B cell (primary cell): ENCODE measurements around the gene FMNL1. TPM values are rescaled to one million over a fixed set of nuclear protein-coding genes. Genes with fewer than 3 reads are reported as not detected.
"Not testable (repeated sequence)": the region's sequence is repeated elsewhere in the genome, so short reads cannot be mapped to it uniquely, and the experiment has no call there.

Experiments used
- ATAC-seq: fragments of 200-7000 bp; cut with Tn5 transposase; one replicate; pipeline ENCODE4 v1.10.0; 2021; ENCODE audit warnings: low read depth, mild to moderate bottlenecking, moderate number of reproducible peaks, moderate library complexity
- CTCF ChIA-PET: fragments of 350-600 bp; sonication (Branson Sonifier 250); formaldehyde crosslinking; loops from one replicate; lab custom pipeline; 2021; ENCODE audit warnings: antibody characterized with exemption, inconsistent platforms; lab: Charles Lee
- POLR2A ChIA-PET: fragments of 350-600 bp; sonication (Branson Sonifier 250); formaldehyde crosslinking; loops from one replicate; lab custom pipeline; 2021; ENCODE audit warnings: antibody characterized with exemption; lab: Charles Lee
- DNase-seq: peaks from one replicate; pipeline ENCODE4 v3.0.0; 2013
- H2AFZ ChIP-seq: 2 replicates; pipeline ENCODE4 v1.6.1; 2012; ENCODE audit warnings: mild to moderate bottlenecking, low read depth, low read length; ENCODE audit not compliant: insufficient read depth, poor library complexity, severe bottlenecking
- H3K27ac ChIP-seq, 2 donors: 1 replicate in 1 of 2; 2 replicates in 1 of 2; pipeline ENCODE4 v1.5.1; 2012 to 2013; ENCODE audit warnings: low read length in 2 of 2, mild to moderate bottlenecking in 2 of 2, moderate library complexity in 1 of 2
- H3K27me3 ChIP-seq, 4 experiments: fragments of 200-600 bp in 1 of 4; sonication (generic) in 1 of 4; replicated peaks in 1 of 4; 1 replicate in 2 of 4; 2 replicates in 2 of 4; pipeline versions ENCODE4 v1.6.1 to v1.7.0; 2013 to 2016; ENCODE audit warnings: low read length in 3 of 4, mild to moderate bottlenecking in 2 of 4, mixed read lengths in 1 of 4, moderate library complexity in 1 of 4; ENCODE audit not compliant: insufficient read depth in 4 of 4, control insufficient read depth in 3 of 4; ENCODE audit errors: control extremely low read depth in 1 of 4
- H3K36me3 ChIP-seq, 2 experiments: replicated peaks in 1 of 2; 1 replicate in 1 of 2; 2 replicates in 1 of 2; pipeline versions ENCODE4 v1.6.1 to v1.7.1; 2013; ENCODE audit warnings: low read length in 1 of 2; ENCODE audit not compliant: insufficient read depth in 2 of 2, control insufficient read depth in 1 of 2; ENCODE audit errors: control extremely low read depth in 1 of 2, extremely low read depth in 1 of 2
- H3K4me1 ChIP-seq, 2 donors: fragments of 200-600 bp in 1 of 2; sonication (generic) in 1 of 2; 1 replicate in 1 of 2; 2 replicates in 1 of 2; pipeline versions ENCODE4 v1.5.1 to v1.6.1; 2013 to 2017; ENCODE audit warnings: low read length in 2 of 2; ENCODE audit not compliant: control insufficient read depth in 2 of 2, insufficient read depth in 2 of 2
- H3K4me2 ChIP-seq: replicated peaks from 2 replicates; pipeline ENCODE3; 2012; ENCODE audit warnings: mild to moderate bottlenecking, low read depth, low read length; ENCODE audit not compliant: poor library complexity, severe bottlenecking
- H3K4me3 ChIP-seq, 5 experiments: fragments of 200-600 bp in 1 of 5; sonication (generic) in 1 of 5; 1 replicate in 3 of 5; 2 replicates in 2 of 5; pipeline versions ENCODE4 v1.5.1 to v1.7.0; 2011 to 2016; ENCODE audit warnings: low read length in 4 of 5, mild to moderate bottlenecking in 4 of 5, low read depth in 2 of 5, control low read depth in 1 of 5, moderate library complexity in 1 of 5; ENCODE audit not compliant: insufficient read depth in 1 of 5; ENCODE audit errors: control extremely low read depth in 1 of 5, extremely low read depth in 1 of 5
- H3K79me2 ChIP-seq: fragments of 200-600 bp; sonication (generic); one replicate; pipeline ENCODE4 v1.6.0; 2016; ENCODE audit warnings: low read length; ENCODE audit not compliant: control insufficient read depth, insufficient read depth
- H3K9ac ChIP-seq: fragments of 200-600 bp; sonication (generic); 2 replicates; pipeline ENCODE4 v1.6.1; 2017; ENCODE audit warnings: mild to moderate bottlenecking, low read length, moderate library complexity
- H3K9me3 ChIP-seq, 3 donors: one replicate each; pipeline versions ENCODE4 v1.6.1 to v1.7.1; 2013; ENCODE audit warnings: low read length in 2 of 3; ENCODE audit not compliant: control insufficient read depth in 2 of 3, insufficient read depth in 1 of 3; ENCODE audit errors: control extremely low read depth in 1 of 3
- H4K20me1 ChIP-seq: 2 replicates; pipeline ENCODE4 v1.6.0; 2012; ENCODE audit warnings: mild to moderate bottlenecking, low read length; ENCODE audit not compliant: insufficient read depth, control insufficient read depth, poor library complexity, severe bottlenecking
- H3K27ac Mint-ChIP-seq: one replicate; pipeline ENCODE4 v1.8.0; 2021; ENCODE audit warnings: mixed read lengths
- H3K27me3 Mint-ChIP-seq: one replicate; pipeline ENCODE4 v1.8.0; 2021; ENCODE audit warnings: mixed read lengths
- H3K4me1 Mint-ChIP-seq: one replicate; pipeline ENCODE4 v1.8.0; 2021; ENCODE audit warnings: mixed read lengths
- H3K4me3 Mint-ChIP-seq: one replicate; pipeline ENCODE4 v1.8.0; 2021; ENCODE audit warnings: mixed read lengths
- H3K9me3 Mint-ChIP-seq: one replicate; pipeline ENCODE4 v1.8.0; 2022; ENCODE audit warnings: mixed read lengths; ENCODE audit not compliant: insufficient read depth
- CTCF ChIP-seq: fragments of 200-600 bp; IDR thresholded peaks from one replicate; pipeline ENCODE4 v1.8.0; 2022; ENCODE audit warnings: antibody characterized with exemption, mild to moderate bottlenecking
- EZH2 ChIP-seq: IDR thresholded peaks from 2 replicates; pipeline ENCODE4 v1.6.1; 2012; ENCODE audit warnings: borderline replicate concordance, low read depth, mild to moderate bottlenecking, moderate library complexity, low read length; ENCODE audit not compliant: insufficient read depth, poor library complexity, severe bottlenecking
- WGBS: methylation state at CpG from one replicate; pipeline ENCODE4 v1.1.5; 2013; ENCODE audit warnings: missing lambda C conversion rate; ENCODE audit not compliant: insufficient coverage; 5-methylcytosine and 5-hydroxymethylcytosine counted together
- intact Hi-C: fragments of 100-400 bp; cut with micrococcal nuclease; formaldehyde crosslinking; loops from one replicate; pipeline ENCODE4 v1.10.0; 2022
- polyA plus RNA-seq: library from polyadenylated mRNA; depleted of rRNA; stranded (reverse); fragments of >200 nt; gene quantifications from 2 replicates; pipeline ENCODE4 v1.2.3, GENCODE V29; 2012
- total RNA-seq, 2 donors: library from RNA; stranded (reverse); fragments of 120-200 nt in 1 of 2; gene quantifications; 1 replicate in 1 of 2; 2 replicates in 1 of 2; pipeline versions ENCODE4 v1.2.3 to v1.2.4, GENCODE V29; 2013 to 2022

The FMNL1 gene
- total and polyA plus RNA-seq, 2 donors (not counting 1 experiment from before 2014, with no cell fraction given) = 386 to 663 TPM

GRCh38 chr17:45201457-45201856 lies 20.2 kb upstream of the FMNL1 start:
- no peaks in the 10 kb centered on the region for H3K27me3 ChIP-seq
- H3K4me3 Mint-ChIP-seq = no peak overlapping the region
- no peak for ATAC-seq
- H4K20me1 ChIP-seq = no peaks in the 10 kb centered on the region
- TF ChIP-seq EZH2 (no peak), CTCF (no peak)
- no peaks in the 10 kb centered on the region for H3K27me3 Mint-ChIP-seq
- 100% methylated on average over 3 of the region's 4 CpGs for WGBS
- no peak overlapping the region for H3K9ac ChIP-seq
- no peak overlapping the region for H3K27ac ChIP-seq
- no peak overlapping the region for H3K27ac Mint-ChIP-seq
- no peak overlapping the region for H2AFZ ChIP-seq
- DNase-seq = no peak
- H3K79me2 ChIP-seq = no peaks in the 10 kb centered on the region
- H3K4me1 ChIP-seq = peaks cover 0 to 6% of the 10 kb centered on the region in 2 donors
- H3K36me3 ChIP-seq = no peaks in the 10 kb centered on the region
- intact Hi-C loops = no loop called here
- ChIA-PET POLR2A (no interaction called here), CTCF (interaction anchor here (1.2 to 12.2 kb wide), 3 partner anchors 18 to 66 kb away, joined by 5 to 233 read pairs (median 6); partner anchors contain the start of genes ACBD4 and PLCD3)
- H3K9me3 ChIP-seq = no peaks in the 10 kb centered on the region
- H3K4me3 ChIP-seq = no peak overlapping the region
- H3K9me3 Mint-ChIP-seq = no peaks in the 10 kb centered on the region
- no peak overlapping the region for H3K4me2 ChIP-seq
- peaks cover 9% of the 10 kb centered on the region for H3K4me1 Mint-ChIP-seq

- H2AFZ ChIP-seq, H3K27ac Mint-ChIP-seq, H3K4me3 ChIP-seq, H3K4me1 ChIP-seq, ATAC-seq, H3K79me2 ChIP-seq, H3K4me2 ChIP-seq, DNase-seq, H3K27me3 Mint-ChIP-seq, H3K4me3 Mint-ChIP-seq, intact Hi-C loops, H3K9me3 Mint-ChIP-seq, H3K4me1 Mint-ChIP-seq, H3K9ac ChIP-seq, H3K36me3 ChIP-seq, H3K9me3 ChIP-seq, H4K20me1 ChIP-seq, H3K27me3 ChIP-seq, H3K27ac ChIP-seq, POLR2A ChIA-PET: not testable (repeated sequence)
- WGBS = 90% methylated on average over 2 of the region's 6 CpGs
- CTCF ChIA-PET = interaction anchor here (1.2 to 12.2 kb wide), 2 partner anchors 52 to 67 kb away, joined by 5 to 233 read pairs; partner anchors contain the start of genes ACBD4 and PLCD3
These were observed 19.8 kb upstream of the FMNL1 start for GRCh38 chr17:45201880-45202279.
